IPS DF 6.9 (cell line): ENCODE data around the gene YPEL2.
"Not testable (repeated sequence)": the region's sequence is repeated elsewhere in the genome, so short reads cannot be mapped to it uniquely, and the experiment has no call there.

ENCODE experiments used
- DNase-seq: peaks from one replicate; pipeline ENCODE4 v3.0.0-alpha.2; 2013; ENCODE audit warnings: low read depth, low spot score
- H3K27ac ChIP-seq: one replicate; pipeline ENCODE4 v1.5.1; 2013; ENCODE audit warnings: low read length, control low read depth
- H3K27me3 ChIP-seq: 2 replicates; pipeline ENCODE4 v1.6.1; 2013; ENCODE audit warnings: mild to moderate bottlenecking, low read length; ENCODE audit not compliant: control insufficient read depth, insufficient read depth
- H3K36me3 ChIP-seq: 2 replicates; pipeline ENCODE4 v1.6.1; 2013; ENCODE audit warnings: low read length; ENCODE audit not compliant: control insufficient read depth, insufficient read depth
- H3K4me1 ChIP-seq: 2 replicates; pipeline ENCODE4 v1.6.1; 2013; ENCODE audit warnings: low read length; ENCODE audit not compliant: control insufficient read depth, insufficient read depth
- H3K4me3 ChIP-seq: 2 replicates; pipeline ENCODE4 v1.5.1; 2013; ENCODE audit warnings: mild to moderate bottlenecking, low read length
- H3K9me3 ChIP-seq: 2 replicates; pipeline ENCODE4 v1.6.1; 2013; ENCODE audit warnings: low read length, inconsistent platforms; ENCODE audit not compliant: control insufficient read depth, insufficient read depth
- WGBS: extraction: QIAGEN DNeasy Blood & Tissue Kit; methylation state at CpG from one replicate; pipeline ENCODE4 v1.1.7; 2013; ENCODE audit warnings: mixed read lengths, missing lambda C conversion rate; ENCODE audit not compliant: insufficient read length, insufficient coverage; 5-methylcytosine and 5-hydroxymethylcytosine counted together

YPEL2 gene

GRCh38 chr17:59406808-59407381, 75.4 kb downstream of the YPEL2 start:
- no CpG with 5 or more reads among the region's 7 CpGs for WGBS
- DNase-seq: no peak
- Histone ChIP-seq H3K4me3 (no peak overlapping the region), H3K27ac (no peak overlapping the region), H3K36me3 (no peaks in the 10 kb centered on the region), H3K4me1 (no peaks in the 10 kb centered on the region; the same call in 1 of the 2 replicates), H3K27me3 (no peaks in the 10 kb centered on the region), H3K9me3 (no peaks in the 10 kb centered on the region)

- no peaks in the 10 kb centered on the region for H3K36me3 ChIP-seq
- H3K4me1 ChIP-seq: no peaks in the 10 kb centered on the region; the same call in 1 of the 2 replicates
- H3K27me3 ChIP-seq: no peaks in the 10 kb centered on the region
- WGBS: no CpG with 5 or more reads among the region's 3 CpGs
- no peak for DNase-seq
- no peak overlapping the region for H3K27ac ChIP-seq
- no peaks in the 10 kb centered on the region for H3K9me3 ChIP-seq
- H3K4me3 ChIP-seq: no peak overlapping the region
Observed at GRCh38 chr17:59409336-59410048, 78.0 kb downstream of the YPEL2 start.

GRCh38 chr17:59410049-59410437, 78.6 kb downstream of the YPEL2 start:
- no peaks in the 10 kb centered on the region for H3K9me3 ChIP-seq
- no peaks in the 10 kb centered on the region; the same call in 1 of the 2 replicates for H3K4me1 ChIP-seq
- no peak overlapping the region for H3K27ac ChIP-seq
- H3K27me3 ChIP-seq: no peaks in the 10 kb centered on the region
- WGBS: no CpG with 5 or more reads among the region's 4 CpGs
- H3K36me3 ChIP-seq: no peaks in the 10 kb centered on the region
- no peak overlapping the region for H3K4me3 ChIP-seq
- no peak for DNase-seq

DNA sequence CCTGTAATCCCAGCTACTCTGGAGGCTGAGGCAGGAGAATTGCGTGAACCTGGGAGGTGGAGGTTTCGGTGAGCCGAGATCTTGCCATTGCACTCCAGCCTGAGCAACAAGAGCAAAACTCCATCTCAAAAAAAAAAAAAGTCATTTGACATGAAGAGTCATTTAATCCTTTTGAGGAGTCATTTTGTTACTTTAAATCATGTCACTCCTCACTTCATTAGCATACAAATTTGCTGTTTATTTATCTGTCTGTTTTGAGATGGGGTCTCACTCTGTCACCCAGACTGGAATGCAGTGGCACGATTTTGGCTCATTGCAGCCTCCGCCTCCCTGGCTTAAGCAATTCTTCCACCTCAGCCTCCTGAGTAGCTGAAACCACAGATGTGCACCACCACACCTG, 81.0 kb downstream of the YPEL2 start:
- not testable (repeated sequence) for H3K27ac ChIP-seq, H3K36me3 ChIP-seq, DNase-seq, H3K9me3 ChIP-seq, H3K4me3 ChIP-seq, H3K27me3 ChIP-seq, H3K4me1 ChIP-seq
- no CpG with 5 or more reads among the region's 5 CpGs for WGBS

- no peak for DNase-seq
- Histone ChIP-seq H3K4me3 (no peak overlapping the region), H3K36me3 (no peaks in the 10 kb centered on the region), H3K9me3 (no peaks in the 10 kb centered on the region), H3K4me1 (no peaks in the 10 kb centered on the region), H3K27me3 (no peaks in the 10 kb centered on the region), H3K27ac (no peak overlapping the region)
- WGBS: no CpG with 5 or more reads among the region's 8 CpGs
Observed at GRCh38 chr17:59413014-59413766, 81.7 kb downstream of the YPEL2 start.

DNA sequence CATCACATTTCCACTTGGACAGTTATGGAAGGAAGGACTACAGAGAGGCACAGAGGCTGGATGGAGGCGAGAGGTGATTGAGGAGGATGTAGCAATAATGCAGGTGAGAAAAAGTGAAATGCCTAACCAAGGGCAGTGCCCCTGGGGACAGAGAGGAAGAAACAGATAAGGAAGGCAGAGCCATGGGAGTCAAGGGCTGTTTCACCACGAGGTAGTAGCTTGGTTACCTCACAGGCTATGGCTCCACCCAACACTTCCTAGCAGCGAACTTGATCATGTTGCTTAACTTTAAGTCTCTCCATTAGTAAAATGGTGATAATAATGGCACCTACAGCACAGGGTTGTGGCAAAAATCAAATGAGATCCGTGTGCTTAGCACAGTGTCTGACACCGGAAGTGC, 83.9 kb downstream of the YPEL2 start:
- no peak for DNase-seq
- no peaks in the 10 kb centered on the region for H3K36me3 ChIP-seq
- no CpG with 5 or more reads among the region's 5 CpGs for WGBS
- H3K9me3 ChIP-seq: no peaks in the 10 kb centered on the region
- H3K27me3 ChIP-seq: no peaks in the 10 kb centered on the region
- H3K4me3 ChIP-seq: no peak overlapping the region
- H3K4me1 ChIP-seq: no peaks in the 10 kb centered on the region
- H3K27ac ChIP-seq: no peak overlapping the region

DNA sequence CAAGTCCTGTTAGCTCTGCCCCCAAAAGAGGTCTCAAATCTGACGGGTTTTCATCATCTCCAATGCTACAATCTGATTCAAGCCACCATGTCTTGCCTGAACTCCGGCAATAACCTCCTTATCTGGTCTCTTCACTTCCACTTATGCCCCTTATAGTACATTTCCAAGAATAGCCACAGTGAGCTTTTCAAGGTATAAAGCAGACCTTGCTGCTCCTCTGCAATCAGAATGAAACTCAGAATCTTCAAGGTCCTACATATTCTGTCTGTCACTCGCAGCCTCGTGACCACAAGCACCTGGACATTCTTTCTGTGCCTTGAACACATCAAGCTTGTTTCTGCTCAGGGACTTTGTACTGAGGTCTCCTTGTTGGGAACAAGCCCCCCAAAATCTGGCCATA, 84.7 kb downstream of the YPEL2 start:
- H3K9me3 ChIP-seq: no peaks in the 10 kb centered on the region
- DNase-seq: no peak
- H3K4me1 ChIP-seq: no peaks in the 10 kb centered on the region
- H3K4me3 ChIP-seq: no peak overlapping the region
- H3K27ac ChIP-seq: no peak overlapping the region
- no peaks in the 10 kb centered on the region for H3K27me3 ChIP-seq
- H3K36me3 ChIP-seq: no peaks in the 10 kb centered on the region
- WGBS: no CpG with 5 or more reads among the region's 4 CpGs

DNA sequence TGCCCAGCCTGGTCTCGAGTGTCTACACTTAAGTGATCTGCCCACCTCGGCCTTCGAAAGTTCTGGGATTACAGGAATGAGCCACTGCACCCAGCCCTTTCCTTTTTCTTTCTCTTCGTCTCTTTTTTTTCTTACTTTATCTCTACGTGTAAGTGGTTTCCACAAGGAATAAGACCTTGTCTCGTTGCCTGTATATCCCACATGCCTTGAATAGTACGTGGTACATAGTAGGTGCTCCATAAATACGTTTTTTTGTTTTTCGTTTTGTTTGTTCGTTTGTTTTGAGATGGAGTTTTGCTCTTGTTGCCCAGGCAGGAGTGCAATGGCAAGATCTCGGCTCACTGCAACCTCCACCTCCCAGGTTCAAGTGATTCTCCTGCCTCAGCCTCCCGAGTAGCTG, 86.0 kb downstream of the YPEL2 start:
- H3K27me3 ChIP-seq: no peaks in the 10 kb centered on the region
- no peaks in the 10 kb centered on the region for H3K4me1 ChIP-seq
- no peaks in the 10 kb centered on the region for H3K9me3 ChIP-seq
- no peak for DNase-seq
- H3K36me3 ChIP-seq: no peaks in the 10 kb centered on the region
- no peak overlapping the region for H3K4me3 ChIP-seq
- WGBS: no CpG with 5 or more reads among the region's 12 CpGs
- no peak overlapping the region for H3K27ac ChIP-seq

- no peak overlapping the region for H3K4me3 ChIP-seq
- H3K36me3 ChIP-seq: no peaks in the 10 kb centered on the region
- H3K4me1 ChIP-seq: no peaks in the 10 kb centered on the region
- no peak for DNase-seq
- H3K27me3 ChIP-seq: no peaks in the 10 kb centered on the region
- H3K9me3 ChIP-seq: no peaks in the 10 kb centered on the region
- H3K27ac ChIP-seq: no peak overlapping the region
- WGBS: no CpG with 5 or more reads among the region's 4 CpGs
Observed at GRCh38 chr17:59418732-59419166, 87.3 kb downstream of the YPEL2 start.

GRCh38 chr17:59420901-59421300, 89.4 kb downstream of the YPEL2 start:
- H3K9me3 ChIP-seq: no peaks in the 10 kb centered on the region
- DNase-seq: no peak
- WGBS: no CpG with 5 or more reads among the region's 3 CpGs
- H3K36me3 ChIP-seq: no peaks in the 10 kb centered on the region
- no peak overlapping the region for H3K4me3 ChIP-seq
- no peaks in the 10 kb centered on the region for H3K27me3 ChIP-seq
- no peaks in the 10 kb centered on the region for H3K4me1 ChIP-seq
- H3K27ac ChIP-seq: no peak overlapping the region
